PFSK-1 (cell line): ENCODE data around the gene PPIE. TPM values are rescaled to one million over a fixed set of nuclear protein-coding genes. Genes with fewer than 3 reads are reported as not detected.

Source experiments
- FOXP2 ChIP-seq: optimal IDR thresholded peaks from 2 replicates; pipeline ENCODE3; 2011; ENCODE audit warnings: borderline replicate concordance, control low read depth, inconsistent platforms; ENCODE audit not compliant: insufficient read depth; ENCODE audit errors: extremely low read length, extremely low read depth
- POLR2AphosphoS5 ChIP-seq: IDR thresholded peaks from 2 replicates; pipeline ENCODE4 v1.6.1; 2012; ENCODE audit warnings: low read depth, mild to moderate bottlenecking, control low read depth, low read length, moderate library complexity
- REST ChIP-seq, 2 experiments: IDR thresholded peaks; 2 replicates each; pipeline versions ENCODE4 v1.6.1 to v1.8.0; 2011 to 2012; ENCODE audit warnings: low read depth in 2 of 2, low read length in 2 of 2, control low read depth in 1 of 2, inconsistent platforms in 1 of 2, mild to moderate bottlenecking in 1 of 2, moderate library complexity in 1 of 2; ENCODE audit not compliant: insufficient read depth in 1 of 2
- SIN3A ChIP-seq: IDR thresholded peaks from 2 replicates; pipeline ENCODE4 v1.6.1; 2012; ENCODE audit warnings: mild to moderate bottlenecking, low read length, moderate library complexity, borderline replicate concordance; ENCODE audit not compliant: insufficient read depth
- TAF1 ChIP-seq: IDR thresholded peaks from 2 replicates; pipeline ENCODE4 v1.6.1; 2012; ENCODE audit warnings: low read length, control low read depth, borderline replicate concordance; ENCODE audit not compliant: insufficient read depth
- polyA plus RNA-seq: library from polyadenylated mRNA; unstranded; fragments of >200 nt; gene quantifications from one replicate; pipeline ENCODE4 v1.2.1, GENCODE V29; 2012; ENCODE audit warnings: low read depth, missing spikeins; ENCODE audit not compliant: insufficient read length

Gene PPIE
- 64.1 TPM for polyA plus RNA-seq

GRCh38 chr1:39738622-39739366 lies at the start of gene PPIE:
TSS of gene PPIE (plus strand) at chr1:39738882. CDS start at chr1:39738901, 19 bp downstream.
- TF ChIP-seq FOXP2 (peak; percentile 15), TAF1 (no peak), REST (IDR thresholded peaks at IDR 0.05; ENCODE audit: insufficient read depth in 1 of 2, low read depth in 2 of 2, low read length in 2 of 2) (no peak), POLR2AphosphoS5 (peak; percentile 88)

- TF ChIP-seq TAF1 (no peak), SIN3A (no peak), FOXP2 (no peak), POLR2AphosphoS5 (no peak), REST (IDR thresholded peaks at IDR 0.05; ENCODE audit: insufficient read depth in 1 of 2, low read depth in 2 of 2, low read length in 2 of 2) (no peak)
These were observed 49.5 kb upstream of the PPIE start for GRCh38 chr1:39689214-39689613.

GRCh38 chr1:39689635-39690034 lies 49.0 kb upstream of the PPIE start:
- TF ChIP-seq REST (IDR thresholded peaks at IDR 0.05; ENCODE audit: insufficient read depth in 1 of 2, low read depth in 2 of 2, low read length in 2 of 2): no peak
- no peak for TF ChIP-seq SIN3A
- TF ChIP-seq TAF1: no peak
- TF ChIP-seq FOXP2: no peak
- TF ChIP-seq POLR2AphosphoS5: no peak

GRCh38 chr1:39690225-39690624 lies 48.5 kb upstream of the PPIE start:
- no peak for TF ChIP-seq FOXP2

- TF ChIP-seq REST (IDR thresholded peaks at IDR 0.05; ENCODE audit: insufficient read depth in 1 of 2, low read depth in 2 of 2, low read length in 2 of 2): 0 out of 4 replicates have a peak, but pooled peaks of 1 of the 2 experiments have one; percentile 36
- no peak for TF ChIP-seq POLR2AphosphoS5
These were observed 47.8 kb upstream of the PPIE start for GRCh38 chr1:39690794-39691382.
